Fibroblast of the aortic adventitia (primary cell): Measurements from ENCODE around the gene BCAS3. TPM values are rescaled to one million over a fixed set of nuclear protein-coding genes. Genes with fewer than 3 reads are reported as not detected.

Source experiments
- DNase-seq: peaks from one replicate; pipeline ENCODE4 v3.0.0-alpha.2; 2010; ENCODE audit warnings: low read depth
- H3K4me3 ChIP-seq: 2 replicates; pipeline ENCODE4 v1.5.1; 2011; ENCODE audit warnings: low read depth, mild to moderate bottlenecking, control low read depth, low read length, moderate library complexity
- CTCF ChIP-seq: IDR thresholded peaks from 2 replicates; pipeline ENCODE4 v1.5.1; 2011; ENCODE audit warnings: mild to moderate bottlenecking, low read length, control low read depth, inconsistent platforms; ENCODE audit not compliant: insufficient read depth
- total RNA-seq: library from RNA; depleted of rRNA; stranded (reverse); fragments of >200 nt; gene quantifications from 2 replicates; pipeline ENCODE4 v1.2.3, GENCODE V29; 2012; ENCODE audit warnings: low replicate concordance

The BCAS3 gene
- total RNA-seq, 1 donor = 29.6 TPM

- no peak for DNase-seq
- no peak for TF ChIP-seq CTCF
These were observed 703.3 kb downstream of the BCAS3 start for GRCh38 chr17:61380836-61381525.

GRCh38 chr17:61381537-61381936, 703.9 kb downstream of the BCAS3 start:
- TF ChIP-seq CTCF = no peak
- no peak for DNase-seq
- no peak overlapping the region for H3K4me3 ChIP-seq

More at GRCh38 chr17:61380836-61381525, 703.3 kb downstream of the BCAS3 start:
- H3K4me3 ChIP-seq = no peak overlapping the region

- no peak overlapping the region for H3K4me3 ChIP-seq
- TF ChIP-seq CTCF = no peak
- DNase-seq = no peak
These were observed 705.4 kb downstream of the BCAS3 start for GRCh38 chr17:61382796-61383688.

GRCh38 chr17:61383689-61384201, 706.1 kb downstream of the BCAS3 start:
- no peak overlapping the region for H3K4me3 ChIP-seq
- TF ChIP-seq CTCF = no peak
- DNase-seq = no peak

DNA sequence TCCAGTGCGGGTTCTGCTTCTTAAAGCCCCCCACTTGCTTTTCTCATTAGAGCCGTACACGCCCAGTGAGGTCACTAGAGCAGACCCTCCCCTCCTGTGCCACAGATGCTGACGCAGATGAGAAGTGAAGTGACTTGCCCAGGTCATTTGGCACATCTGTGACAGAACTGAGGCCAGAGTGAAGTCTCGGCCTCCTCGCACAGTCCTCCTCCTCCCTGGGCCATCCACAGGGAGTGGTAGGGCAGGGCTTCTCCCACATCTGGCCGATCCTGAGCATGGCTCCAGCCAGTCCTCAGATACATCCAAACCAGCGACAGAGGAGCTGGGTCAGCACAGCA, 706.7 kb downstream of the BCAS3 start:
- TF ChIP-seq CTCF = no peak
- DNase-seq = no peak
- H3K4me3 ChIP-seq = no peak overlapping the region

DNA sequence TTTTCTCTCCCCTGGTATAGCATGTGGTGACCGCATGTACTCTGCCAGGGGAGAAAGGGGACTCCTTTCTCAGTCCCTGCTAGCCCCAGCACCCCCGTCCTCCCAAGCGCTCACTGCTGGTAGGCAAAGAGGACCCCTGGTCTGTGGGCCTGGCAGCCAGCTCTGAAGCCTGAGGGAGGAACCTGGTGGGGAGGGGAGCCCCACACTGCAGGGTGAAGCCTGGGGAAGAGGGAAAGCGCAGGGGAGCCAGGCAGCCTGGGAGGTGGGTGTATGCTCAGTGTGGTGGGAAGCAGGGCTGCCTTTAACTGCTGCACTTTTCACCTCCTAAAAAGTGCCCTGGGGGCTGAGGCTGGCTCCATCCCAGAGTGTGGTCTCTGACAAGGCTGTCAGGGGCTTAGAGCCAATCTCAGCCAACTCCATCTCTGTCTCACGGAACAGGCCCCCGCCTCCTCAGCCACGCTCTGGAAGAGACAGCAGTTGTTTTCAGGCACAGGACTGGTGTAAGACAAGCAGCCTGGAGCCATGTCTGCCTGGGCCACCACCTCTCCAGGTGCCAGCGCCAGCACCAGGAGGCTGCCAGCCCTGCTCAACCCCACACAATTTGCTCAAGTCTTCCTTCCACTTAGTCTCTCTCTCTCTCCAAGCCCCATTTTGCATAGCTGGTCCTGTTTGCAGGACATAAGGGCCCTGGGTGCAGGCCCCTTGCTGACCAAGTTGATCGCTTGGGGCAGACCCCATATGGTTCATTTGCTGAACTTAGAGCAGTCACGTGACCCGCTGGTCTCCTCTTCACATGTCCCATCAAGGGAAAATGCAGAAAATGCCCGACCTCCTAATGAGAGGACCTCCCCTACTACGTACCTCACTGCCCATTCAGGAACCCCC, 707.3 kb downstream of the BCAS3 start:
- H3K4me3 ChIP-seq = no peak overlapping the region
- TF ChIP-seq CTCF = no peak
- no peak for DNase-seq
